Chondrocyte (in vitro differentiated cells): Measurements from ENCODE around the gene STN1. TPM values are rescaled to one million over a fixed set of nuclear protein-coding genes. Genes with fewer than 3 reads are reported as not detected.

Source experiments
- DNase-seq: peaks from one replicate; pipeline ENCODE4 v3.0.0; 2021; ENCODE audit warnings: mixed read lengths, low spot score
- H3K27ac Mint-ChIP-seq: one replicate; pipeline ENCODE4 v1.8.0; 2021; ENCODE audit warnings: mild to moderate bottlenecking, moderate library complexity, mixed read lengths; ENCODE audit not compliant: unreplicated experiment
- H3K27me3 Mint-ChIP-seq: 2 replicates; pipeline ENCODE4 v1.8.0; 2021; ENCODE audit warnings: low read depth, mixed read lengths
- H3K36me3 Mint-ChIP-seq: 2 replicates; pipeline ENCODE4 v1.8.0; 2021; ENCODE audit warnings: low read depth, mixed read lengths
- H3K4me1 Mint-ChIP-seq: 2 replicates; pipeline ENCODE4 v1.8.0; 2021; ENCODE audit warnings: low read depth, mild to moderate bottlenecking, mixed read lengths
- H3K4me3 Mint-ChIP-seq: one replicate; pipeline ENCODE4 v1.8.0; 2021; ENCODE audit warnings: mild to moderate bottlenecking, moderate library complexity, mixed read lengths; ENCODE audit not compliant: unreplicated experiment
- H3K9me3 Mint-ChIP-seq: 2 replicates; pipeline ENCODE4 v1.8.0; 2021; ENCODE audit warnings: low read depth, mixed read lengths
- total RNA-seq: library from RNA; stranded (reverse); gene quantifications from 3 replicates; pipeline ENCODE4 v1.2.1, GENCODE V29; 2021
- TF ChIP-seq, protein P1 (sequence below): fragments of 200-600 bp; sonication (generic); IDR thresholded peaks from 2 replicates; pipeline ENCODE4 v1.5.0; 2021; ENCODE audit warnings: antibody characterized with exemption, mild to moderate bottlenecking, moderate library complexity

STN1 gene
- total RNA-seq, 1 donor from 2014 or later = 15.8 TPM

GRCh38 chr10:103919648-103920025 lies 1.7 kb upstream of the STN1 start:
- no peak overlapping the region for H3K27ac Mint-ChIP-seq
- DNase-seq = no peak
- peaks cover 35% of the 10 kb centered on the region for H3K4me1 Mint-ChIP-seq
- H3K4me3 Mint-ChIP-seq = no peak overlapping the region
- no peaks in the 10 kb centered on the region for H3K27me3 Mint-ChIP-seq
- TF ChIP-seq, protein P1, sequence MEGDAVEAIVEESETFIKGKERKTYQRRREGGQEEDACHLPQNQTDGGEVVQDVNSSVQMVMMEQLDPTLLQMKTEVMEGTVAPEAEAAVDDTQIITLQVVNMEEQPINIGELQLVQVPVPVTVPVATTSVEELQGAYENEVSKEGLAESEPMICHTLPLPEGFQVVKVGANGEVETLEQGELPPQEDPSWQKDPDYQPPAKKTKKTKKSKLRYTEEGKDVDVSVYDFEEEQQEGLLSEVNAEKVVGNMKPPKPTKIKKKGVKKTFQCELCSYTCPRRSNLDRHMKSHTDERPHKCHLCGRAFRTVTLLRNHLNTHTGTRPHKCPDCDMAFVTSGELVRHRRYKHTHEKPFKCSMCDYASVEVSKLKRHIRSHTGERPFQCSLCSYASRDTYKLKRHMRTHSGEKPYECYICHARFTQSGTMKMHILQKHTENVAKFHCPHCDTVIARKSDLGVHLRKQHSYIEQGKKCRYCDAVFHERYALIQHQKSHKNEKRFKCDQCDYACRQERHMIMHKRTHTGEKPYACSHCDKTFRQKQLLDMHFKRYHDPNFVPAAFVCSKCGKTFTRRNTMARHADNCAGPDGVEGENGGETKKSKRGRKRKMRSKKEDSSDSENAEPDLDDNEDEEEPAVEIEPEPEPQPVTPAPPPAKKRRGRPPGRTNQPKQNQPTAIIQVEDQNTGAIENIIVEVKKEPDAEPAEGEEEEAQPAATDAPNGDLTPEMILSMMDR = no peak
- no peaks in the 10 kb centered on the region for H3K36me3 Mint-ChIP-seq
- H3K9me3 Mint-ChIP-seq = no peaks in the 10 kb centered on the region

GRCh38 chr10:103917302-103918052 lies 507 bp downstream of the STN1 start:
- Mint-ChIP-seq H3K27ac (peak overlapping the region; percentile 97), H3K9me3 (no peaks in the 10 kb centered on the region)

GRCh38 chr10:103916876-103917275 lies 1.1 kb downstream of the STN1 start:
- Mint-ChIP-seq H3K27me3 (no peaks in the 10 kb centered on the region), H3K36me3 (no peaks in the 10 kb centered on the region), H3K4me1 (peaks cover 35% of the 10 kb centered on the region), H3K4me3 (peak overlapping the region; percentile 92), H3K9me3 (no peaks in the 10 kb centered on the region), H3K27ac (peak overlapping the region; percentile 97)
- TF ChIP-seq, protein P1 = no peak
- DNase-seq = no peak

More at GRCh38 chr10:103917302-103918052, 507 bp downstream of the STN1 start:
- Mint-ChIP-seq H3K4me3 (peak overlapping the region; percentile 92), H3K27me3 (no peaks in the 10 kb centered on the region), H3K4me1 (peaks cover 35% of the 10 kb centered on the region), H3K36me3 (no peaks in the 10 kb centered on the region)
- TF ChIP-seq, protein P1 = no peak
- peak; percentile 86 for DNase-seq

DNA sequence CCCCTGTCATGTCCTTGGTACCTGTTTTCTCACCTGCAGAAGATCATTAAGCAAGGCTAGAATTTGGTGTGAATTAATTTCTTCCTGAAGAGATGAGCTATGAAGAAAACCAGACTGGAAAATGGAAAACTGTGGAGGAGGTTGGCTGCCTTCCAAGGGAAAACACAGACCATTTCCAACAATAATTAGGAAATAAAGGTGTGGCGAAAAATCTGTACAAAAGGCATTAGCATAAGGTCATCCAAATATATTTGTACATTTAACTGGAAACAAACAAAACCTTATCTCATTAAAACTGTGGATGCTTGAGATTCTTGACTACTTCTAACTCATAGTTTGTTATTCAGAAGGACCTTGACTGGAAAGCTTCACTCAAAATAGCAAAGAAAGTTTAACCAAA lies 1.7 kb downstream of the STN1 start:
- Mint-ChIP-seq H3K4me1 (peaks cover 39% of the 10 kb centered on the region), H3K27ac (peak overlapping the region; percentile 97), H3K36me3 (no peaks in the 10 kb centered on the region), H3K4me3 (peak overlapping the region; percentile 92), H3K27me3 (no peaks in the 10 kb centered on the region), H3K9me3 (no peaks in the 10 kb centered on the region)
- DNase-seq = no peak
- TF ChIP-seq, protein P1 = no peak

DNA sequence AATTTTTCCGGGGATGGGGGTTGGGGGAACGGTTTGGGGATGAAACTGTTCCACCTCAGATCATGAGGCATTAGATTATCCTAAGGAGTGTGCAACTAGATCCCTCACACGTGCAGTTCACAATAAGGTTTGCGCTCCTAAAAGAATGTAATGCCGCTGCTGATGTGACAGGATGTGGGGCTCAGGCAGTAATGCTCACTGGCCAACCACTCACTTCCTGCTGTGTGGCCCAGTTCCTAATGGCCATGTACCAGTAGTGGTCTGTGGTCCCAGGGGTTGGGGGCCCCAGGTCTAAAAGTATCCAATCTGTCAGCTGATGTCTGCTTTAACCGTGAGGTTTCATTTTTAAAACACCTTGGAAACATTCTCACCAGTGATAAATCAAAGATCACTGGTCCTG lies 2.2 kb downstream of the STN1 start:
- Mint-ChIP-seq H3K27ac (peak overlapping the region; percentile 66), H3K36me3 (no peaks in the 10 kb centered on the region), H3K27me3 (no peaks in the 10 kb centered on the region), H3K4me1 (peaks cover 42% of the 10 kb centered on the region), H3K9me3 (no peaks in the 10 kb centered on the region), H3K4me3 (peak overlapping the region; percentile 92)
- DNase-seq = no peak
- TF ChIP-seq, protein P1 = no peak
